Hepatocyte (in vitro differentiated cells): Measurements from ENCODE around the gene SNX4. TPM values are rescaled to one million over a fixed set of nuclear protein-coding genes. Genes with fewer than 3 reads are reported as not detected.

Source experiments
- DNase-seq: peaks from one replicate; pipeline ENCODE4 v3.0.0-alpha.2; 2016; ENCODE audit warnings: low spot score
- H2AFZ ChIP-seq: fragments of 200-600 bp; sonication (generic); 2 replicates; pipeline ENCODE4 v1.6.0; 2016; ENCODE audit warnings: antibody characterized with exemption, mild to moderate bottlenecking
- H3K27ac ChIP-seq: fragments of 200-600 bp; sonication (generic); 2 replicates; pipeline ENCODE4 v1.5.1; 2016; ENCODE audit warnings: mild to moderate bottlenecking
- H3K27me3 ChIP-seq: fragments of 200-600 bp; sonication (generic); 2 replicates; pipeline ENCODE4 v1.6.1; 2016
- H3K36me3 ChIP-seq: fragments of 200-600 bp; sonication (generic); replicated peaks from 2 replicates; pipeline ENCODE4 v1.5.1; 2016; ENCODE audit warnings: low read depth; ENCODE audit not compliant: insufficient read depth
- H3K4me1 ChIP-seq: fragments of 200-600 bp; sonication (generic); 2 replicates; pipeline ENCODE4 v1.5.1; 2016; ENCODE audit warnings: mild to moderate bottlenecking, moderate library complexity; ENCODE audit not compliant: insufficient read depth
- H3K4me2 ChIP-seq: fragments of 200-600 bp; sonication (generic); 2 replicates; pipeline ENCODE4 v1.6.0; 2016
- H3K4me3 ChIP-seq: fragments of 200-600 bp; sonication (generic); 2 replicates; pipeline ENCODE4 v1.5.1; 2016; ENCODE audit warnings: mild to moderate bottlenecking
- H3K79me2 ChIP-seq: fragments of 200-600 bp; sonication (generic); 2 replicates; pipeline ENCODE4 v1.6.0; 2017; ENCODE audit warnings: mild to moderate bottlenecking
- H3K9me2 ChIP-seq: fragments of 200-600 bp; sonication (generic); replicated peaks from 2 replicates; pipeline ENCODE4 v1.6.0; 2017; ENCODE audit warnings: mild to moderate bottlenecking; ENCODE audit not compliant: insufficient read depth
- H3K9me3 ChIP-seq: fragments of 200-600 bp; sonication (generic); 2 replicates; pipeline ENCODE4 v1.5.1; 2016; ENCODE audit warnings: low read depth, mild to moderate bottlenecking
- H4K20me1 ChIP-seq: fragments of 200-600 bp; sonication (generic); 2 replicates; pipeline ENCODE4 v1.6.0; 2016; ENCODE audit warnings: mild to moderate bottlenecking; ENCODE audit not compliant: insufficient read depth, poor library complexity, severe bottlenecking
- CTCF ChIP-seq: fragments of 200-600 bp; sonication (generic); IDR thresholded peaks from 2 replicates; pipeline ENCODE4 v1.5.1; 2016; ENCODE audit warnings: antibody characterized with exemption, mild to moderate bottlenecking; ENCODE audit not compliant: poor library complexity
- EZH2 ChIP-seq: fragments of 200-600 bp; sonication (generic); IDR thresholded peaks from 2 replicates; pipeline ENCODE4 v1.6.1; 2016; ENCODE audit warnings: antibody characterized with exemption, mild to moderate bottlenecking, borderline replicate concordance
- EZH2phosphoT487 ChIP-seq: fragments of 200-600 bp; sonication (generic); IDR thresholded peaks from one replicate; pipeline ENCODE4 v1.6.1; 2018; ENCODE audit warnings: antibody characterized with exemption, mild to moderate bottlenecking, low read depth, moderate library complexity; ENCODE audit not compliant: unreplicated experiment, severe bottlenecking
- WGBS: methylation state at CpG from one replicate; pipeline ENCODE4 v1.1.6; 2016; ENCODE audit warnings: low lambda C conversion rate; ENCODE audit errors: missing lambda C conversion rate; 5-methylcytosine and 5-hydroxymethylcytosine counted together
- polyA plus RNA-seq: library from polyadenylated mRNA; unstranded; fragments of >200 nt; fragmentation: Nextera tagmentation; extraction: Ambion mirVana; gene quantifications from 2 replicates; pipeline ENCODE4 v1.2.1, GENCODE V29; 2016
- total RNA-seq: library from RNA; depleted of rRNA; stranded (reverse); fragments of >200 nt; gene quantifications from 2 replicates; pipeline ENCODE4 v1.2.3, GENCODE V29; 2014

Gene SNX4
- total and polyA plus RNA-seq, 2 experiments from 2014 or later, result 42.7 to 69.6 TPM

- TF ChIP-seq EZH2 (no peak), CTCF (peak; percentile 97), EZH2phosphoT487 (no peak)
- Histone ChIP-seq H2AFZ (no peak overlapping the region), H3K27ac (no peak overlapping the region), H3K9me2 (no peaks in the 10 kb centered on the region), H3K4me1 (peaks cover 14% of the 10 kb centered on the region), H3K36me3 (no peaks in the 10 kb centered on the region), H3K4me3 (no peak overlapping the region), H3K79me2 (no peaks in the 10 kb centered on the region), H3K4me2 (peak overlapping the region; percentile 1), H3K9me3 (no peaks in the 10 kb centered on the region), H4K20me1 (no peaks in the 10 kb centered on the region), H3K27me3 (no peaks in the 10 kb centered on the region)
- DNase-seq, result peak; percentile 64
- 55% methylated on average over 9 of the region's 9 CpGs for WGBS
These were observed 82.2 kb downstream of the SNX4 start for GRCh38 chr3:125437631-125438435.

DNA sequence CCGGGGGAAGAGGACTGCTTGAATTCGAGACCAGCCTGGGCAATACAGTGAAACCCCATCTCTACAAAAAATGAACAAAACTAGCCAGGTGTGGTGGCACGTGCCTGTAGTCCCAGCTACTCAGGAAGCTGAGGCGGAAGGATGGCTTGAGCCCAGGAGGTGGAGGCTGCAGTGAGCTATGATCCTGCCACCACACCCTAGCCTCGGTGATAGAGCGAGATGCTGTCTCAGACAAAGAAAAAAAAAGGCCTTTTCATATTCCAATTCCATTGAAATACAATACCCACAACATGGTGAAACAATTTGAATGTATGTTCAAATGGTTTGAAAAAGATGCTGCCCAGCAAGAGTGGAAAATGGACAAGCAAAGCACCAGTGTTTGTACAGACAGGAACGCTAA lies 83.1 kb downstream of the SNX4 start:
- no peaks in the 10 kb centered on the region for H3K9me3 ChIP-seq
- peaks cover 14% of the 10 kb centered on the region for H3K4me1 ChIP-seq
- no peak overlapping the region for H2AFZ ChIP-seq
- 82% methylated on average over 7 of the region's 7 CpGs for WGBS
- no peak overlapping the region for H3K4me3 ChIP-seq
- DNase-seq, result no peak
- no peaks in the 10 kb centered on the region for H3K27me3 ChIP-seq
- H3K9me2 ChIP-seq, result no peaks in the 10 kb centered on the region
- no peak overlapping the region for H3K4me2 ChIP-seq
- no peaks in the 10 kb centered on the region for H3K36me3 ChIP-seq
- H4K20me1 ChIP-seq, result no peaks in the 10 kb centered on the region
- H3K79me2 ChIP-seq, result no peaks in the 10 kb centered on the region
- TF ChIP-seq CTCF (no peak), EZH2phosphoT487 (no peak)
- no peak overlapping the region for H3K27ac ChIP-seq

GRCh38 chr3:125435231-125435630 lies 84.8 kb downstream of the SNX4 start:
- H3K4me2 ChIP-seq, result no peak overlapping the region
- no peak for DNase-seq
- no peaks in the 10 kb centered on the region for H3K9me3 ChIP-seq
- TF ChIP-seq EZH2phosphoT487 (no peak), CTCF (no peak), EZH2 (no peak)
- H3K4me3 ChIP-seq, result no peak overlapping the region
- no peaks in the 10 kb centered on the region for H3K79me2 ChIP-seq
- H3K27ac ChIP-seq, result no peak overlapping the region
- 100% methylated on average over 2 of the region's 2 CpGs for WGBS
- H3K36me3 ChIP-seq, result no peaks in the 10 kb centered on the region
- H2AFZ ChIP-seq, result no peak overlapping the region
- peaks cover 11% of the 10 kb centered on the region for H3K4me1 ChIP-seq
- no peaks in the 10 kb centered on the region for H4K20me1 ChIP-seq
- no peaks in the 10 kb centered on the region for H3K27me3 ChIP-seq
- no peaks in the 10 kb centered on the region for H3K9me2 ChIP-seq
